Cerebellar cortex (tissue), 1 donor: ENCODE measurements around the gene U2AF1L4.
"Not testable (repeated sequence)": the region's sequence is repeated elsewhere in the genome, so short reads cannot be mapped to it uniquely, and the experiment has no call there.

ENCODE experiments used
- DNase-seq: peaks from one replicate; pipeline ENCODE4 v3.0.0-alpha.2; 2015; ENCODE audit warnings: low spot score

The U2AF1L4 gene

GRCh38 chr19:35780717-35781116, 35.5 kb upstream of the U2AF1L4 start:
- DNase-seq, result no peak

- DNase-seq, result no peak
Observed at GRCh38 chr19:35780058-35780457, 34.8 kb upstream of the U2AF1L4 start.

DNA sequence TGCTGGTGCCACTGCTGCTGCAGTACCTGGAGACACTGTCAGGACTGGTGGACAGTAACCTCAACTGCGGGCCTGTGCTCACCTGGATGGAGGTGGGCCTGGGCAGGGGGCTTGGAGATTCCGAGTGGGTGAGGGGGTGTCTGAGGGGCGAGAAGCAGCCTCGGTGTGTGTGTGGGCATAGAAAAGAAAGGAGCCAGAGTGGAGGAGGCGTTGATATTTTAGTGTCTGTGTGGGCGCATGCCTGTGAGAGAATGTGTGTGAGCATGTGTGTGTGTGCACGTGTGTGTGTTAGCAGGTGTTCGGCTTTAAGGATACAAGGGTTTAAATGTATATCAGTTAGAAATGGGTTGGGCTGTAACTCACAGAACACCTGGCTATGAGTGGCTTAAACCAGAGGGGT, 33.8 kb upstream of the U2AF1L4 start:
- DNase-seq, result no peak

DNA sequence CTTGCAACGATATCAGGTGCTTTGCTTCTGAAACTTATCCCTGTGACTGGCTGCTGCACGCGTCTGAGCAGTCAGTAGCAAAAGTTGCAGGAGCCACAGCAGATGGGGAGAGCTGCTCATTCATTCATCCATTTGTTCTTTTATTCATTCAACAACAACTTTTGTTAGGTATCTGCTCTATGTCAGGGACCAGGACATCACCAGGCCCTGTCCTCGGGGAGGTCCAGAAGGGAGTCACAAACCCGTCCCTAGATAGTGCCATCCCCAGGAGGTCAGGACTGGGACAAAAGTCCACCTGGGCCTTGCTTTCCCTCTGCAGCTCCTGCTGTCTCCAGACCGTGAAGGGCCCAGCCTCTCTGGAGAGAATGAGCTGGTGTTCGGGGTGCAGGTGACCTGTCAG, 32.7 kb upstream of the U2AF1L4 start:
- no peak for DNase-seq

DNA sequence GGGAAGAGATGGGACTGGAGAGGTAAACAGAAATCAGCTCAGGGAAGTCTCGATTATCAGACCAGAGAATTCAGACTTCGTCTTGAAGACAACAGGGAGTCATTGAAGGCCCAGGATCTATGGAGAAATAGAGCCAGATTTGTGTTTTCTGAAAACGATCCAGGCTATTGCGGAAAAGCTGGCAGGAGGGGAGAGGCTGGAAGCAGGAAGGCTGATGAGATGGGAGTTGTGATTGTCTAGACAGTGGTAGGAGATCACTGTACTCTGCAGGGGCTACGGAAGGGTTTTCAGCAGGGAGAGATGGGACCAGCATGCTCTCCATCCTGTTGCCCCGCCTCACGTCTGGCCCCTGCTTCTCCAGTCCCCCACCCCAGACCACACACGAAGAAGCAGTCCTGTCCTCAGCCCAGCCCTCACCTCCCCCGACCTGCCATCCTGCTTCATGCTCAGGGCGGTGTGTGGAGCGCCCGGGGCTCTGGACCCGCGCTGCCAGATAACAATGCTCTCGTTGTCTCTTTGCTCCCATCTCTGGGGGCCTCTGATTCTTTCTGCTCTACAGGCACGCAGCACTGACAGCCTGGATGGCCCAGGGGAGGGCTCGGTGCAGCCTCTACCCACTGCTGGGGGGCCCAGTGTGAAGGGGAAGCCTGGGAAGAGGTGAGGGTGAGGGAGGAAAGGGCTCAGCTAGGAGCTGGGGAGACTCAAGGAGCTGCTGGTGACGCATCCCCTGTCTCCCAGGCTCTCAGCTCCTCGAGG, 32.0 kb upstream of the U2AF1L4 start:
- no peak for DNase-seq

DNA sequence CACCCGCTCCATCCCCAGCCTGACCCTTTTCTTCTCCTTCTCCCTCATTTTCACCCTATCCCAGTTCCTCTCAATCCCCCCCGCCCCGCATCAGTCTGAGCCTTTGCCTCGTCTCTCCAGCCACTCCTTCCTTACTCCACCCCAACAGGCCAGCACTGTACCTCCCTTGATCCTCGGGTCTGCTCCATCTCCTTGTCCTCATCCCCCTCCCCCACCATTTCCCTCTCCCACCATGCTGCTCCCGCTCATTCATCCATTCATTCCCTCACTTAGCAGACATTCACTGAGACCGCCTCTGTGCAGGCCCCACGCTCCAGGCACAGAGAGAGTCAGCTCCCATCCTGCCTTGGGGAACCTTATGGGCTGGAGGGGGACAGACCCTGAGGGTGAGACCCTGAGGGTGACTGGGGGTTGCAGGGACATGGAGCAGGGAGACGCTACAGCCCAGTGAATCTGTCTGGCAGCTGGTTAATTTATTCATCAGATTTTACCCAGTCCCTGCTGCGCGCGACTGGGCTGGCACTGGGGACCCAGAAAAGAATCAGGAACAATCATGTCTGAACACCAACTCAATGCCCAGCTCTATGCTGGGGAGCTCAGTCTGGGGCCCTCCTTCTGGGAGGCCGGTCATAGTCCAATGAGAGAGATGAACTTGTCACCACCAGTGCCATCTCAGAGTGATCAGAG, 31.0 kb upstream of the U2AF1L4 start:
- no peak for DNase-seq

GRCh38 chr19:35775298-35776101, 30.3 kb upstream of the U2AF1L4 start, which contains the start of gene ARHGAP33:
TSS of gene ARHGAP33 (plus strand) at chr19:35775564. CDS start at chr19:35775659, 95 bp downstream.
- peak; percentile 99 for DNase-seq

GRCh38 chr19:35775046-35775297, 29.8 kb upstream of the U2AF1L4 start:
- DNase-seq, result no peak

DNA sequence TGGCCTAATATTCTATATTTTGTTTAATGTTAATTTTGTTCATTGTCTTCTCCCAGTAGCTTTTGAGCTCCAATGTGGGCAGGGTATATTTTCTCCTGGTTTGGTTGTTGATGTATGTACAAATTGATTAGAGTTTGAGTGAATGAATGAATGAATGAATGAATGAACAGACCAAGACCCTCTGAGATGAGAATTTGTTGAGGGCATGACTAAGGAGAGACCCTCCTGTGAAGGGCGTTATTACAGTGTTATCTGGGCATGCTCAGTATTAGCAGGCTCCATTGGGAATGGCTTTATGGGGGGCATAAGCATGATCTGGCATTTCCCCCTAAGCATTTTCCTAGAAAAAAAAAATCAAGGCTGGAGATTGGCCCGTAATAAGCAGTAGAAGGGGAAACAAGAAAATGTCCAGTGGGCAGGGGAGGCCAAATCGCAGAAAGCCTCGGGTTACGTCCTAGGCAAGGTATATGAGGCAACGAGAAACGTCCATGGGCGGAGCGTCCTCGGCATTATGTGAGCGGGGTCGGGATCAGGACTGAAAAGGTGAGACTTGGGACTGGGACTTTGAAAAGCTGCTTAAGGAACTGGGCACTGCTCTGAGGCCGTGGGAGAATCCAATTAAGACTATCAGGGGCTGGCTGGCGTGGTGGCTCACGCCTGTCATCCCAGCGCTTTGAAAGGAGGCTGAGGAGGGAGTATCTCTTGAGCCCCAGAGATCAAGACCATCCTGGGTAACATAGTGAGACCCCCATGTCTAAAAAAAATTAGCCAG, 29.2 kb upstream of the U2AF1L4 start:
- DNase-seq, result no peak

GRCh38 chr19:35773020-35773806, 28.0 kb upstream of the U2AF1L4 start:
- DNase-seq, result no peak

DNA sequence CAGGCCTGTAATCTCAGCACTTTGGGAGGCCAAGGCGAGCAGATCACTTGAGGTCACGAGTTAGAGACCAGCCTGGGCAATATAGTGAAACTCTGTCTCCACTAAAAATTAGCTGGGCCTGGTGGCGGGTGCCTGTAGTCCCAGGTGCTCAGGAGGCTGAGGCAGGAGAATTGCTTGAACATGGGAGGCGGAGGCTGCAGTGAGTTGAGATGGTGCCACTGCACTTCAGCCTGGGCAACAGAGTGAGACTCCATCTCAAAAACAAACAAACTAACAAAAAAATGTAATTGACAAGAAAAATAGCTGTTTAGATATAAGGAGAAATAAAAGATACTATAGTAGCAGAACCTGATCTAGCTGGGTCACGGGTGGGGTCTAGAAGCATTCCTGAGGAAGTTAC, 27.1 kb upstream of the U2AF1L4 start:
- not testable (repeated sequence) for DNase-seq

- DNase-seq, result no peak
Observed at GRCh38 chr19:35768082-35768421, 22.8 kb upstream of the U2AF1L4 start.

DNA sequence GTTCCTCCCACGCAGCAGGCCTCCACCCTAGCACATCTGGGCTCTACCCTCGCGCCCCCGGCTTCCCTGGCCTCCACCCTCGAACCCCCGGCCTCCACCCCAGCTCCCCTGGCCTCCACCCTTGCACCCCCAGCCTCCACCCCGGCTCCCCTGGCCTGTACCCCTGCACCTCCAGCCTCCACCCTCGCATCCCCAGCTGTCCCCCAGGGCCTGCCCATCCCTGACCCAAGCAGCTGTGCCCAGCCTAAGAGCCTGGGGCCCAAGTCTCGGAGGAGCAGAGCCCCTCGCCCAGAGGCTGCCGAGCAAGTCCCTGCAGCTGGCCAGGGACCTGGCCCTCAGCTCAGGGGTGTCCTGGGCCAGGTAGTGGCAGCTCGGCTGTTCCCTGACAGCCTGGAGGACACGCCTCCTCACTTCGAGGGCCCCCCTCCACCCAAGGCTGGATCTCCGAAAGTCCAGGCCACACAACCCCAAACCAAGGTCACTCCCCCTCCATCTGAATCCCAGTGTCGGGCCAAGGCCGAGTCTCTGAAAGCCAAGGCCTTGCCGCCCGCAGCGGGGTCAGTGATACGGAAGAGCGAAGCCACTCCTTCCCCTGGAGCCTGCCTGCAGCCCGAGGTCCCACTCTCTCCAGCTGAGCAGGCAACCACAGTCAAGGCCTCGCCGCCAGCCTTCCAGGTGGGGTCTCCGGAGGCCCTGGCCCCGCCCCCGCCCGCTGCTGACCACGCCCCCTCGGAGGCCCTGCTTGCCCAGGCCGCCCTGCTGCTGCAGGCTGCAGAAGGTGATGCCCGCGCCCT, 22.3 kb upstream of the U2AF1L4 start:
- DNase-seq, result no peak

- no peak for DNase-seq
Observed at GRCh38 chr19:35766571-35767104, 21.4 kb upstream of the U2AF1L4 start.

- no peak for DNase-seq
Observed at GRCh38 chr19:35764432-35765315, 19.5 kb upstream of the U2AF1L4 start.

DNA sequence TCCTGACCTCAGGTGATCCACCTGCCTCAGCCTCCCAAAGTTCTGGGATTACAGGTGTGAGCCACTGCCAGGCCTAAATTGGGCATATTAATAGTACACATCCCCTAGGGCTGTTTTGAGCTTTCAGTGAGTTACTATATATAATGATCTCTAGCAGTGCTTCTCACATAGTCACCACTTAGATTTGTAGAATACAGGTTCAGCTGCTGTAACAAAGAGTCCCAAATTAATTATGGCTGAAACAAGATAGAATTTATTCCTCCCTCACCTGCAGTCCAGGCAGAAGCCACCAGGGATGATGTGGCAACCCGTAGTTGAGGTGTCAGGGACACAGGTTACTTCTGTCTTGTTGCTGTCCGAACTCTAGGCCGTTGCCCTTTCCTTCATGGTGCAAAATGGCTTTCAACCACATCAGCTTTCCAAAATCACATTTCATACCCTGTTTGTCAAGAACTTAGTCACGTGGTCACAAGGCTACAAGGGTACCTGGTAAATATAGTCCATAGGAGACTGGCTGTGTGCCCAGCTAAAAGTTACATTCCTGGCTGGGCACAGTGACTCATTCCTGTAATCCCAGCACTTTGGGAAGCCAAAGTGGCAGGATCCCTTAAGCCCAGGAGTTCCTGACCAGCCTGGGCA, 15.6 kb upstream of the U2AF1L4 start:
- DNase-seq, result no peak

DNA sequence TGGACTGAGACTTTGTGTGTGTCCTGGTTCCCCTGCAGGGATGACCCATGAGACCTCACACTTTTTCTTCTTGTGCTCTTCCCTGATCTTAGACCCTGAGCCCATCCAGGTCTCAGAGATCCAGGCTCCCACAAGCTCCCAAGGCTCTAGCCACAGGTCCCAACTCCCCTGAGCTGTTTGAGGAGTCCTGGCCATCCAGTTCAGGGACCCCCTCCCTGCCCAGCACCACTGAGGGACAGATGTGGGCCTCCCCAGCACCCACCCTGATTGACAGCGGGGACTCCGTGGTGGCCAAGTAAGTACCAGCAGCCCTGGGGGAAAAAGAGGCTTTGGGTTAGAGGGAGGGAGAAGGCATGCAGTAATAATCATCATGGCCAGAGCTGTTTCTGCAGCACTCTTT, 14.5 kb upstream of the U2AF1L4 start:
- no peak for DNase-seq

- DNase-seq, result peak; percentile 100
Observed at GRCh38 chr19:35757749-35758608, 12.8 kb upstream of the U2AF1L4 start, which contains the start of gene PROSER3. TSS of gene PROSER3 (plus strand) at chr19:35758176. CDS start at chr19:35758216, 40 bp downstream.
